PC-9 (cell line): ENCODE data around the gene INTS7. TPM values are rescaled to one million over a fixed set of nuclear protein-coding genes. Genes with fewer than 3 reads are reported as not detected.
A peak's percentile ranks its signal among the peaks of the same experiment; 100 is the strongest.

Experiments
- BruUV-seq: library from RNA; stranded (reverse); fragments of 400-500 nt; replicated peaks from 2 replicates; lab custom pipeline; 2021; lab: Mats Ljungman, UMichigan
- CTCF ChIA-PET: fragments of 300-600 bp; sonication (Branson Sonifier 250); formaldehyde crosslinking; loops from one replicate; lab custom pipeline; 2022; ENCODE audit warnings: antibody characterized with exemption; lab: Charles Lee
- POLR2A ChIA-PET: fragments of 300-600 bp; sonication (Branson Sonifier 250); formaldehyde crosslinking; loops from one replicate; lab custom pipeline; 2022; ENCODE audit warnings: antibody characterized with exemption; ENCODE audit not compliant: unreplicated experiment; lab: Charles Lee
- DNase-seq, 2 experiments: peaks; one replicate each; pipeline versions ENCODE4 v3.0.0 to v3.0.0-alpha.2; 2015 to 2022; ENCODE audit warnings: mixed read lengths in 1 of 2
- H2AFZ ChIP-seq: fragments of 200-600 bp; sonication (generic); 2 replicates; pipeline ENCODE4 v1.8.1; 2017; ENCODE audit warnings: antibody characterized with exemption
- H3F3A ChIP-seq: fragments of 200-600 bp; sonication (generic); 2 replicates; pipeline ENCODE4 v1.8.1; 2017; ENCODE audit warnings: antibody characterized with exemption, mild to moderate bottlenecking, low read depth; ENCODE audit not compliant: insufficient read depth
- H3K27ac ChIP-seq: fragments of 200-600 bp; sonication (generic); 2 replicates; pipeline ENCODE4 v1.6.1; 2016; ENCODE audit warnings: mixed run types
- H3K27me3 ChIP-seq: fragments of 200-600 bp; sonication (generic); 2 replicates; pipeline ENCODE4 v1.6.1; 2016; ENCODE audit warnings: low read depth, mixed run types; ENCODE audit not compliant: insufficient read depth
- H3K36me3 ChIP-seq: fragments of 200-600 bp; sonication (generic); 2 replicates; pipeline ENCODE4 v1.6.1; 2016; ENCODE audit warnings: low read depth, mixed run types
- H3K4me1 ChIP-seq: fragments of 200-600 bp; sonication (generic); replicated peaks from 2 replicates; pipeline ENCODE4 v1.6.1; 2016; ENCODE audit warnings: mixed run types; ENCODE audit not compliant: insufficient read depth
- H3K4me2 ChIP-seq: fragments of 200-600 bp; sonication (generic); 2 replicates; pipeline ENCODE4 v1.6.1; 2017; ENCODE audit warnings: mixed run types
- H3K4me3 ChIP-seq: fragments of 200-600 bp; sonication (generic); 2 replicates; pipeline ENCODE4 v1.6.1; 2016; ENCODE audit warnings: mixed run types
- H3K79me2 ChIP-seq: fragments of 200-600 bp; sonication (generic); 2 replicates; pipeline ENCODE4 v1.6.1; 2017; ENCODE audit warnings: low read depth, mixed run types
- H3K9me2 ChIP-seq: fragments of 200-600 bp; sonication (generic); 2 replicates; pipeline ENCODE4 v1.8.1; 2017; ENCODE audit warnings: mild to moderate bottlenecking; ENCODE audit not compliant: insufficient read depth
- H3K9me3 ChIP-seq: fragments of 200-600 bp; sonication (generic); 2 replicates; pipeline ENCODE4 v1.8.1; 2016; ENCODE audit warnings: low read depth; ENCODE audit not compliant: insufficient read depth
- H4K20me1 ChIP-seq: fragments of 200-600 bp; sonication (generic); 2 replicates; pipeline ENCODE4 v1.8.1; 2017; ENCODE audit not compliant: insufficient read depth
- CTCF ChIP-seq: fragments of 200-600 bp; sonication (generic); conservative IDR thresholded peaks from 2 replicates; pipeline ENCODE4 v1.6.1; 2017; ENCODE audit warnings: mixed run types, antibody characterized with exemption, mild to moderate bottlenecking, moderate library complexity
- EZH2 ChIP-seq: fragments of 200-600 bp; sonication (generic); IDR thresholded peaks from 2 replicates; pipeline ENCODE4 v1.8.0; 2017; ENCODE audit warnings: antibody characterized with exemption, low read depth
- intact Hi-C: fragments of 100-400 bp; cut with micrococcal nuclease; formaldehyde crosslinking; loops from one replicate; pipeline ENCODE4 v1.10.0; 2022; ENCODE audit not compliant: unreplicated experiment
- total RNA-seq: library from RNA; stranded (reverse); gene quantifications from 2 replicates; pipeline ENCODE4 v1.2.3, GENCODE V29; 2021

INTS7 gene
- total RNA-seq, 1 experiment from 2014 or later: 24.7 TPM

- peaks cover 6% of the 10 kb centered on the region; the same call in 1 of the 2 replicates for H3K4me1 ChIP-seq
- no peaks in the 10 kb centered on the region for H3K9me2 ChIP-seq
- TF ChIP-seq EZH2 (no peak), CTCF (no peak)
- no peaks in the 10 kb centered on the region for H3K27me3 ChIP-seq
- H3K4me3 ChIP-seq: no peak overlapping the region
- no peak overlapping the region for H2AFZ ChIP-seq
- no peak overlapping the region for H3K27ac ChIP-seq
- BruUV-seq: no TSS peak
- intact Hi-C loops: no loop called here
- DNase-seq: no peak
- H3F3A ChIP-seq: peaks cover 4% of the 10 kb centered on the region; the same call in 1 of the 2 replicates
- H3K36me3 ChIP-seq: peaks cover 21% of the 10 kb centered on the region
- H4K20me1 ChIP-seq: no peaks in the 10 kb centered on the region
- no peaks in the 10 kb centered on the region for H3K9me3 ChIP-seq
- ChIA-PET CTCF (interaction anchor here (0.6 kb wide), 2 partner anchors 94 to 321 kb away, joined by 3 to 8 read pairs; no protein-coding TSS in a partner anchor), POLR2A (no interaction called here)
- H3K4me2 ChIP-seq: no peak overlapping the region
- H3K79me2 ChIP-seq: peaks cover 19% of the 10 kb centered on the region
These were observed 9.5 kb upstream of the INTS7 start for GRCh38 chr1:212044851-212045250.

GRCh38 chr1:212042436-212042835, 7.1 kb upstream of the INTS7 start:
- Histone ChIP-seq H3K9me3 (no peaks in the 10 kb centered on the region), H3K4me1 (peaks cover 9% of the 10 kb centered on the region; the same call in 1 of the 2 replicates), H3K79me2 (peaks cover 40% of the 10 kb centered on the region), H3K27ac (no peak overlapping the region), H2AFZ (no peak overlapping the region), H3K9me2 (no peaks in the 10 kb centered on the region), H3K4me3 (no peak overlapping the region), H3K27me3 (no peaks in the 10 kb centered on the region), H4K20me1 (no peaks in the 10 kb centered on the region), H3K4me2 (no peak overlapping the region), H3K36me3 (peaks cover 17% of the 10 kb centered on the region), H3F3A (peaks cover 4% of the 10 kb centered on the region; the same call in 1 of the 2 replicates)
- POLR2A ChIA-PET: no interaction called here
- intact Hi-C loops: no loop called here
- BruUV-seq: no TSS peak
- no peak for DNase-seq
- no peak for TF ChIP-seq CTCF
- TF ChIP-seq EZH2: no peak
- CTCF ChIA-PET: no interaction called here

- no TSS peak for BruUV-seq
- Histone ChIP-seq H3K4me3 (no peak overlapping the region), H2AFZ (0 out of 2 replicates have a peak overlapping the region, but pooled peaks have one; percentile 53), H3K9me3 (no peaks in the 10 kb centered on the region), H3K4me2 (peak overlapping the region; percentile 19), H3K27ac (peak overlapping the region; percentile 22; the same call in 1 of the 2 replicates), H3K4me1 (peaks cover 19% of the 10 kb centered on the region), H3K9me2 (no peaks in the 10 kb centered on the region), H3K27me3 (no peaks in the 10 kb centered on the region), H3K79me2 (peaks cover 56% of the 10 kb centered on the region), H4K20me1 (no peaks in the 10 kb centered on the region), H3F3A (peaks cover 4% of the 10 kb centered on the region; the same call in 1 of the 2 replicates), H3K36me3 (peaks cover 17% of the 10 kb centered on the region)
- ChIA-PET POLR2A (interaction anchor here (0.6 kb wide), 1 partner anchor 522 kb away, joined by 13 read pairs; no protein-coding TSS in a partner anchor), CTCF (interaction anchor here (0.5 to 0.7 kb wide), 2 partner anchors 27 to 408 kb away, joined by 3 to 4 read pairs; no protein-coding TSS in a partner anchor)
- intact Hi-C loops: no loop called here
- TF ChIP-seq CTCF (no peak), EZH2 (no peak)
- no peak for DNase-seq
These were observed 5.5 kb upstream of the INTS7 start for GRCh38 chr1:212040629-212041412.
